D721Med (cell line): ENCODE results near the gene EPS8.
"Not testable (repeated sequence)": the region's sequence is repeated elsewhere in the genome, so short reads cannot be mapped to it uniquely, and the experiment has no call there.

Source experiments
- DNase-seq: peaks from one replicate; pipeline ENCODE4 v3.0.0; 2011; ENCODE audit warnings: low spot score; ENCODE audit not compliant: insufficient read length
- FAIRE-seq: peaks from 2 replicates; lab custom pipeline; 2011; peaks lifted over from hg19 to GRCh38; lab: Jason Lieb, UNC
- CTCF ChIP-seq: IDR thresholded peaks from 2 replicates; pipeline ENCODE4 v1.5.1; 2012; ENCODE audit warnings: mild to moderate bottlenecking, control low read depth; ENCODE audit not compliant: insufficient read depth; ENCODE audit errors: missing control alignments

EPS8 gene

GRCh38 chr12:15627995-15628945 is 160.9 kb downstream of the EPS8 start:
- TF ChIP-seq CTCF: no peak
- no peak for DNase-seq
- FAIRE-seq: no peak

DNA sequence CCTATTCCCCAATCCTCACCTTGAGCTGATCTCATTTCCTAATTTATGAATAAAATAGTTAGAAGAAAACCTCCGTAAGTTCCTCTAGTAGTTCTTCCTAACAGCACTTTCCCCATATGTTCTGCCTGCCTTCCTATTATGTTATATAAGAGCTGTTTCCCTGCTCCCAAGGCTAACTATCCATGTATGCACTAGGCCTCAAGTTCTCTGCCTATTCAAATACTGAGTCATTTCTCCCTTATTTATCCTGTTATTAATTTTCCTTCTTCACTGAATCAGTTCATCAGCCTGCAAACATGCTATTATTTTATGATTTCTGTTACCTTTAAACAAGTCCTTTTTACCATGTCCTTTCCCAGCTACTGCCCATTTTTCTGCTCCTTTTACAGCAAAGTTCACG is 164.1 kb downstream of the EPS8 start:
- no peak for TF ChIP-seq CTCF
- no peak for FAIRE-seq
- DNase-seq: no peak

DNA sequence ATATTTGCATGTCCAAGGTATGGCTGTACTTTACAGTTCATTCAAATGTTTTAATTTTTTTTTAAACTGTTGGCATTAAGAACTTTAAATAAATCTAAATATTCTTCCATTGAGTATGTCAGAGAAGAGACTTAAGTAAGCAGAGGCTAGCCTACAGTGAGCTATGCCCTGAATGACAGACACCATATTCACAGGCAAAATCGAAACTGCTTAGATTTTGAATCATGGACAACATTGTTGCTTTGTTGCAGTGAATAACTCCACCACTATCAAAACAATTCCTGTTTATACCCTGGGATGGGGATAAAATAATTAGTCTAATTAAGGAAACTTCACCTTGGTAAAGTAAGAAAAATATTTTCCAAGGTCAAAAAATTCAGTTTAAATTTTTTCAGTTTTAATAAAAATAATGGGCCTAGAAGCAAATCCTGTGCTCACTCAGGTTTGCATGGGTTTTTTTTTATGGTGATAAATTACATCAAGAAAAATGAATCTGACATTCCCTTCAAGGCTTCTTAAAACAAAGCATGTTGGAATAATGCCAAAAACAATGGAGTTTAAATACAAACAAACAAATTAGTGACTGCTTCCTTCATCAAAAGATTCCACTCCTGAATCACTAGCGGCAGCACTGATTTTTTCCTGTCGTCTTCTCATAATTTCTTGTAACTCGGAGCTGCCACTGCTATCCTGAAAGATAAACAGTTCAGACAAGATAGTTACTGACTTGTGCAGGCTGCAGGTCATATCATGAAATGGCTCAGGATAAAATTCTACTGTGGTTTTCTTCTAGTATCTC is 168.2 kb downstream of the EPS8 start:
- FAIRE-seq: no peak
- no peak for DNase-seq
- no peak for TF ChIP-seq CTCF

- FAIRE-seq: not testable (repeated sequence)
Measured at GRCh38 chr12:15616495-15616894, 172.7 kb downstream of the EPS8 start.

DNA sequence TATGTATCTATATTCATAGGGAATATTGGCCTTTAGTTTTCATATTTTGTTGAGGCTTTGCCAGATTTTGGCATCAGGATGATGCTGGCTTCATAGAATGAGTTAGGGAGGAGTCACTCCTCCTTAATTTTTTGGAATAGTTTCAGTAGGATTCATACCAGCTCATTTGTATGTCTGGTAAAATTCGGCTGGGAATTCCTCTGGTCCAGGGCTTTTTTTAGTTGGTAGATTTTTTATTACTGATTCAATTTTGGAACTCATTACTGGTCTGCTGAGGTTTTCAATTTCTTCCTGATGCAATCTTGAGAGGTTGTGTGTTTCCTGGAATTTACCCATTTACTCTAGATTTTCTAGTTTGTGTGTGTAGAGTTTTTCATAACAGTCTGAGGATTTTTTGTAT is 175.2 kb downstream of the EPS8 start:
- DNase-seq: no peak
- no peak for FAIRE-seq
- no peak for TF ChIP-seq CTCF

More at GRCh38 chr12:15616495-15616894, 172.7 kb downstream of the EPS8 start:
- not testable (repeated sequence) for DNase-seq

DNA sequence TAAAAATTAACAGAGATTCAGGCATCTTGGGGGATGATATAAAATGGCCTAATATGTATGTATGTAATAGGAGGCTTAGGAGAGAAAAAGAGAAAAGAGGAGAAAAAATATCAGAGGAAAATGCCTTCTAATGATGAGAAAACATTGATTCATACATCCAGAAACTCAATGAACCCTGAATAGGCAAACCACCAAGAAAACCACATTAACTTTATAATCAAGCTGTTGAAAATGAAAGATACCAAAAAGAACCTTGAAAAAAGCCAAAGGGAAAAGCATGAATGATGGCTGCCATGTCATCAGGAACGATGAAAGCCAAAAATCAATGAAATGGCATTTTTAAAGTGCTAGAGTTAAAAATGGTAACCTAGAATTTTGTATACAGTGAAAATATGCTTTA is 180.2 kb downstream of the EPS8 start:
- DNase-seq (no peak), FAIRE-seq (no peak)
- no peak for TF ChIP-seq CTCF

DNA sequence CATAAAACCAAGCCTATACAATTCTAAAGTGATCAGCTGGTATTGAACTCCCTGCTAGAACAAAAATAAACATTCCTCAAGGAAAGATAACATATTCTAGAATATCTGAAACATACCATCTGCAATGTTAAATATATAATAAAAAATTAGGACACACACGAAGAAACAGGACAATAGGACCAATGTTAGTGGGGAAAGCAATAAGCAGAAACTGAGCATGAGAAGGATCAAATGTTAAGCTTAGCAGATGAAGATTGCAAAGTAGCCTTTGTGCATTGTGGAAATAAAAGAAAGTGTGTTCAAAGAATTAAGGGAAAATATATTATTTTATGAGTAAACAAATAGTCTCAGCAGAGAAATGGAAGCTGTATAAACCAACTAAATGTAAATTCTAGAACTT is 180.8 kb downstream of the EPS8 start:
- no peak for TF ChIP-seq CTCF
- DNase-seq: no peak
- FAIRE-seq: no peak
